Mucosa of descending colon (tissue), 3 donors: Measurements from ENCODE around the gene TBKBP1. TPM values are rescaled to one million over a fixed set of nuclear protein-coding genes. Genes with fewer than 3 reads are reported as not detected.

Experiments
- ATAC-seq: fragments of 200-7000 bp; cut with Tn5 transposase; one replicate; pipeline ENCODE4 v1.9.1; 2020; ENCODE audit warnings: mild to moderate bottlenecking, moderate library complexity
- DNase-seq, 3 donors: peaks; one replicate each; pipeline ENCODE4 v3.0.0-alpha.2; 2020
- H3K36me3 ChIP-seq: fragments of 200-600 bp; one replicate; pipeline ENCODE4 v1.8.0; 2021; ENCODE audit warnings: low read depth, mild to moderate bottlenecking
- H3K4me1 ChIP-seq: fragments of 200-600 bp; one replicate; pipeline ENCODE4 v1.8.0; 2021; ENCODE audit warnings: low read depth, mild to moderate bottlenecking
- H3K4me3 ChIP-seq: fragments of 200-600 bp; one replicate; pipeline ENCODE4 v1.8.0; 2021; ENCODE audit warnings: mild to moderate bottlenecking
- H3K9me3 ChIP-seq: fragments of 200-600 bp; one replicate; pipeline ENCODE4 v1.8.0; 2021; ENCODE audit warnings: mild to moderate bottlenecking
- intact Hi-C, 2 donors: fragments of 100-400 bp; cut with DNase I in 1 of 2; cut with micrococcal nuclease in 1 of 2; formaldehyde crosslinking; loops; one replicate each; pipeline versions ENCODE4 v1.11.0 to v1.11.1; 2022; cut with DNase I, micrococcal nuclease
- total RNA-seq, 3 donors: library from RNA; stranded (reverse); fragmentation: NEBNext Ultra II Directional in 2 of 3; extraction: Animal tissue kit (Norgen Biotek cat#: 25700) in 2 of 3; gene quantifications; one replicate each; pipeline versions ENCODE4 v1.2.1 to v1.2.4, GENCODE V29; 2021 to 2023
- TF ChIP-seq, protein P1 (sequence below): fragments of 200-600 bp; IDR thresholded peaks from one replicate; pipeline ENCODE4 v1.8.0; 2022; ENCODE audit warnings: antibody characterized with exemption, mild to moderate bottlenecking
- donor health status: DM: no; HTN: no; CAD: no; lungs with moderate emphysema.
- donor health status: DM: no; HTN: no; CAD: no.
- donor health status: DM: no; HTN: yes; CAD: no.

TBKBP1 gene
- total RNA-seq, 3 donors from 2014 or later = 2.3 to 20.3 (median 3.2) TPM

- Histone ChIP-seq H3K4me1 (peaks cover 13% of the 10 kb centered on the region), H3K36me3 (no peaks in the 10 kb centered on the region), H3K9me3 (no peaks in the 10 kb centered on the region), H3K4me3 (peak within 1 kb of the TSS; percentile 3)
- intact Hi-C loops = no loop called here
- TF ChIP-seq, protein P1, sequence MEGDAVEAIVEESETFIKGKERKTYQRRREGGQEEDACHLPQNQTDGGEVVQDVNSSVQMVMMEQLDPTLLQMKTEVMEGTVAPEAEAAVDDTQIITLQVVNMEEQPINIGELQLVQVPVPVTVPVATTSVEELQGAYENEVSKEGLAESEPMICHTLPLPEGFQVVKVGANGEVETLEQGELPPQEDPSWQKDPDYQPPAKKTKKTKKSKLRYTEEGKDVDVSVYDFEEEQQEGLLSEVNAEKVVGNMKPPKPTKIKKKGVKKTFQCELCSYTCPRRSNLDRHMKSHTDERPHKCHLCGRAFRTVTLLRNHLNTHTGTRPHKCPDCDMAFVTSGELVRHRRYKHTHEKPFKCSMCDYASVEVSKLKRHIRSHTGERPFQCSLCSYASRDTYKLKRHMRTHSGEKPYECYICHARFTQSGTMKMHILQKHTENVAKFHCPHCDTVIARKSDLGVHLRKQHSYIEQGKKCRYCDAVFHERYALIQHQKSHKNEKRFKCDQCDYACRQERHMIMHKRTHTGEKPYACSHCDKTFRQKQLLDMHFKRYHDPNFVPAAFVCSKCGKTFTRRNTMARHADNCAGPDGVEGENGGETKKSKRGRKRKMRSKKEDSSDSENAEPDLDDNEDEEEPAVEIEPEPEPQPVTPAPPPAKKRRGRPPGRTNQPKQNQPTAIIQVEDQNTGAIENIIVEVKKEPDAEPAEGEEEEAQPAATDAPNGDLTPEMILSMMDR = no peak
- DNase-seq (peak; percentile 79 to 90 (median 80)), ATAC-seq (peak; percentile 88)
Observed at GRCh38 chr17:47733047-47733673, 39.2 kb downstream of the TBKBP1 start, which contains the start of gene TBX21. Gene TBX21, plus strand, starts transcription at chr17:47733236. Its CDS starts 219 bp downstream, at chr17:47733455.

- ATAC-seq (peak; percentile 45), DNase-seq (no peak)
- TF ChIP-seq, protein P1 = no peak
- no peaks in the 10 kb centered on the region for H3K9me3 ChIP-seq
- H3K4me3 ChIP-seq = peak overlapping the region; percentile 3
- intact Hi-C loops = no loop called here
- no peaks in the 10 kb centered on the region for H3K36me3 ChIP-seq
- H3K4me1 ChIP-seq = peaks cover 13% of the 10 kb centered on the region
Observed at GRCh38 chr17:47733674-47734410, 39.9 kb downstream of the TBKBP1 start.

- Histone ChIP-seq H3K4me3 (no peak overlapping the region), H3K9me3 (no peaks in the 10 kb centered on the region), H3K36me3 (no peaks in the 10 kb centered on the region), H3K4me1 (peaks cover 13% of the 10 kb centered on the region)
- ATAC-seq = no peak
- TF ChIP-seq, protein P1 = no peak
- DNase-seq = no peak
- intact Hi-C loops = no loop called here
Observed at GRCh38 chr17:47735139-47735464, 41.1 kb downstream of the TBKBP1 start.

- no peaks in the 10 kb centered on the region for H3K36me3 ChIP-seq
- intact Hi-C loops = no loop called here
- ATAC-seq (peak; percentile 28), DNase-seq (no peak)
- TF ChIP-seq, protein P1 = no peak
- H3K9me3 ChIP-seq = no peaks in the 10 kb centered on the region
- peaks cover 13% of the 10 kb centered on the region for H3K4me1 ChIP-seq
- no peak overlapping the region for H3K4me3 ChIP-seq
Observed at GRCh38 chr17:47735536-47736011, 41.6 kb downstream of the TBKBP1 start.

DNA sequence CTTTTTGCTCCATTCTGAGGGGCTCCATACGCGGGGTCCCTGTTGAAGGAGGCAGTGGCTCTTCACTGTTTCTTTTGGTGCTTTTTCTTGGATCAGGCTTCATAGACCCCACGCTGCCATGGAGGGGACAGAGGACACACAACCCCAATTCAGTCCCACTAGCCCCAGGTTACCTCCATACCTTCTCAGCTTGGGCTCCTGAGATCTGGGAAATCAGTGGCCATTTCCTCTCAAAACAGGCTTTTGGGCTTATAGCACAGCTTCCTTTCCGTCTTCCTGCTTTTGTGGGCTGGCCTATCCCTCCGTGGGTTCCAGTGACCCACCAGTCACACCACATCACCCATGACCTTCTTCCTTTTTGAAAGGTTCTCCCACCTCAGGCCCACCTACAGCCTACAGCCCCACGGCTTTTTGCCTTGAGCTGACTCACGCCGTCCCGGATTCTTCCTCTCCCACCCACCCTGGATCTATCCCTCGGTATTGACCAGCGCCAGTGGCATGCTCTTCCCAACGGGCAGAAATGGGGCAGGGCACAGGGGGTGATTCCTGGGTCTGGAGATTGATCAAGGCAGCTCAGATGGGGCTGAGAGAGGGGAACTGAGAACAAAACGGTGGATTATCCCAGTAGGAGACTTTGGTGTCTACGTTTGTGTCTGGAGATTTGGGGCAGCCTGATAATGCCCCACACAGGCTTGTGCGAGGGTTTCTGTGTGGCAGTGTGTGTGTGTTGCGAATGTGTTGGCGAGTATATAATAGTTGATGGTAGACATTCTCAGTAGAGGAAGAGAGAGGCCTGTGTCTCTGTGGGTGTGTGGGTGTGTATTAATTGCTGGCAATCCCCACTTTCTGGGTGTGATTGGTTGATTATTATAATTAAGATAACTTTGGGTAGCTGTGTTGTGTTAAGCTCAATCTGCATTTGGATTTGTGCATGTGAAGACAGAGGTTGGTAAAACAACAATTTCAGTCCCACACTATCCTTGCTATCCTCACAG, 42.8 kb downstream of the TBKBP1 start:
- Histone ChIP-seq H3K4me1 (peaks cover 13% of the 10 kb centered on the region), H3K9me3 (no peaks in the 10 kb centered on the region), H3K4me3 (no peak overlapping the region), H3K36me3 (no peaks in the 10 kb centered on the region)
- DNase-seq (no peak), ATAC-seq (no peak)
- intact Hi-C loops = no loop called here
- TF ChIP-seq, protein P1 = no peak
